SK-N-SH treated with all-trans-retinoic acid at 6 μM for 48 hours (cell line): ENCODE measurements around the gene ARRDC3.
A peak's percentile ranks its signal among the peaks of the same experiment; 100 is the strongest.
"Not testable (repeated sequence)": the region's sequence is repeated elsewhere in the genome, so short reads cannot be mapped to it uniquely, and the experiment has no call there.

Source experiments
- ATAC-seq: fragments of 200-7000 bp; cut with Tn5 transposase; 3 replicates; pipeline ENCODE4 v1.9.1; 2020; ENCODE audit warnings: mild to moderate bottlenecking, moderate library complexity
- ARNTL ChIP-seq: fragments of 450-650 bp; formaldehyde crosslinking; IDR thresholded peaks from 2 replicates; pipeline ENCODE4 v1.5.0; 2020; ENCODE audit warnings: low read depth, mild to moderate bottlenecking, moderate library complexity, borderline replicate concordance
- BACH2 ChIP-seq: fragments of 250-450 bp; sonication (Bioruptor Pico); IDR thresholded peaks from 2 replicates; pipeline ENCODE4 v1.9.0; 2021; ENCODE audit warnings: mild to moderate bottlenecking, borderline replicate concordance
- CSDC2 ChIP-seq: fragments of 250-450 bp; sonication (Bioruptor Pico); IDR thresholded peaks from 2 replicates; pipeline ENCODE4 v1.5.0; 2020; ENCODE audit warnings: mild to moderate bottlenecking, moderate library complexity
- ESRRG ChIP-seq: fragments of 250-450 bp; sonication (Bioruptor Pico); IDR thresholded peaks from 2 replicates; pipeline ENCODE4 v1.6.1; 2021; ENCODE audit warnings: mild to moderate bottlenecking
- GLIS3 ChIP-seq: fragments of 250-450 bp; sonication (Bioruptor Pico); IDR thresholded peaks from 2 replicates; pipeline ENCODE4 v1.5.0; 2020; ENCODE audit warnings: mild to moderate bottlenecking, moderate library complexity
- OSR1 ChIP-seq: fragments of 250-450 bp; sonication (Bioruptor Pico); IDR thresholded peaks from 2 replicates; pipeline ENCODE4 v1.8.0; 2022; ENCODE audit warnings: moderate library complexity, mild to moderate bottlenecking, inconsistent platforms
- PPARA ChIP-seq: fragments of 250-450 bp; sonication (Bioruptor Pico); IDR thresholded peaks from 2 replicates; pipeline ENCODE4 v1.5.0; 2020; ENCODE audit warnings: mild to moderate bottlenecking, borderline replicate concordance
- RARB ChIP-seq: fragments of 250-450 bp; sonication (Bioruptor Pico); IDR thresholded peaks from 2 replicates; pipeline ENCODE4 v1.8.0; 2021; ENCODE audit warnings: mild to moderate bottlenecking, moderate library complexity
- SNAI2 ChIP-seq: fragments of 250-450 bp; sonication (Bioruptor Pico); IDR thresholded peaks from 2 replicates; pipeline ENCODE4 v1.5.0; 2020; ENCODE audit warnings: mild to moderate bottlenecking, moderate library complexity
- TCF4 ChIP-seq: fragments of 250-450 bp; sonication (Bioruptor Pico); IDR thresholded peaks from 2 replicates; pipeline ENCODE4 v1.8.0; 2021; ENCODE audit warnings: mild to moderate bottlenecking, moderate library complexity, borderline replicate concordance
- TOX ChIP-seq: fragments of 250-450 bp; sonication (Bioruptor Pico); IDR thresholded peaks from 2 replicates; pipeline ENCODE4 v1.8.0; 2021; ENCODE audit warnings: mild to moderate bottlenecking, moderate library complexity, borderline replicate concordance
- ZC3H10 ChIP-seq: fragments of 250-450 bp; sonication (Bioruptor Pico); IDR thresholded peaks from 2 replicates; pipeline ENCODE4 v1.5.1; 2021; ENCODE audit warnings: mild to moderate bottlenecking, moderate library complexity
- ZFP3 ChIP-seq: fragments of 250-450 bp; sonication (Bioruptor Pico); IDR thresholded peaks from 2 replicates; pipeline ENCODE4 v1.5.0; 2020; ENCODE audit warnings: mild to moderate bottlenecking, moderate library complexity
- ZFP30 ChIP-seq: fragments of 450-650 bp; formaldehyde crosslinking; IDR thresholded peaks from 2 replicates; pipeline ENCODE4 v1.5.0; 2022; ENCODE audit warnings: mild to moderate bottlenecking, moderate library complexity
- ZNF565 ChIP-seq: fragments of 450-650 bp; formaldehyde crosslinking; conservative IDR thresholded peaks from 2 replicates; pipeline ENCODE4 v1.5.0; 2020; ENCODE audit warnings: low read depth, mild to moderate bottlenecking, moderate library complexity
- ZNF70 ChIP-seq: fragments of 450-650 bp; formaldehyde crosslinking; IDR thresholded peaks from 2 replicates; pipeline ENCODE4 v1.5.0; 2020; ENCODE audit warnings: mild to moderate bottlenecking, moderate library complexity
- ZNF8 ChIP-seq: fragments of 450-650 bp; formaldehyde crosslinking; IDR thresholded peaks from 2 replicates; pipeline ENCODE4 v1.5.0; 2020; ENCODE audit warnings: mild to moderate bottlenecking, moderate library complexity
- TF ChIP-seq, protein P1 (sequence below): fragments of 250-450 bp; sonication (Bioruptor Pico); IDR thresholded peaks from 2 replicates; pipeline ENCODE4 v1.5.1; 2020; ENCODE audit warnings: low read depth, mild to moderate bottlenecking, moderate library complexity
- TF ChIP-seq, protein P2 (sequence below): fragments of 250-450 bp; sonication (Bioruptor Pico); IDR thresholded peaks from 2 replicates; pipeline ENCODE4 v1.8.0; 2020; ENCODE audit warnings: mild to moderate bottlenecking, moderate library complexity, borderline replicate concordance
- TF ChIP-seq, protein P3 (sequence below): fragments of 250-450 bp; sonication (Bioruptor Pico); IDR thresholded peaks from 2 replicates; pipeline ENCODE4 v1.5.0; 2020; ENCODE audit warnings: mild to moderate bottlenecking, moderate library complexity
- TF ChIP-seq, protein P4 (sequence below): fragments of 250-450 bp; sonication (Bioruptor Pico); IDR thresholded peaks from 2 replicates; pipeline ENCODE4 v1.8.0; 2021; ENCODE audit warnings: low read depth, mild to moderate bottlenecking, moderate library complexity, borderline replicate concordance

ARRDC3 gene

DNA sequence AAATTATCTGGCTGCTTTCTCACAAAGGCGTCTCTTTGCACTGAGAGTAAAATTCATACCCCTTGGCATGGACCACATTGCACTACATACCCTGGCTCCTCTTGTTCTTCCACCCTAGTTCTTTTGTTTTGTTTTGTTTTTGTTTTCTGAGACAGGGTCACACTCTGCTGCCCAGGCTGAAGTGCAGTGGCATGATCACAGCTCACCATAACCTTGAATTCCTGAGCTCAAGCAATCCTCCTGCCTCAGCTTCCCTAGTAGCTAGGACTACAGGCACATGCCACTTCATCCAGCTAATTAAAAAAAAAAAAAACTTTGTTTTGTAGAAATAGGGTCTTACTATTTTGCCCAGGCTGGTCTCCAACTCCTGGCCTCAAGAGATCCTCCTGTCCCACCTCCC is 51.4 kb downstream of the ARRDC3 start (continued):
- TF ChIP-seq ZNF565 (CRISPR knock-in tag) = no peak

DNA sequence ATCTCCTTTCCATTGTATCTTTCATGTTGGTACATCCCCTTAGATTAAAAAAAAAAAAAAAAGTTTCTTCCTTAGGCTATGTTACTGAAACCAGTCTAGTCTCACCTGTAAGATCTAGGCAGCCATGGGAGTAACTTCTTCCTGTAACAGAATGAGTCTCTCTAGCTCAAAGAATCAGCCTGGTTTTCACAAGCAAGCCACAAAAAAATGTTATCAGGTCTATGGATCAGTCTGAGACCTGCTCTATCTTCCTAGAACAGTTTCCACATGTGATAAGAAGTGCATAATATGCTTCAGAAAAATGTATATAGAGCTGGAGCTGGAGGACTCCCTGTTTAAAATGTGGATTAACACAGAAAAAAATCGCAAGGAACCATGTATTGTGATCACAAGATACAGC is 53.8 kb downstream of the ARRDC3 start:
- TF ChIP-seq ZFP30 (CRISPR knock-in tag) = no peak
- no peak for TF ChIP-seq ZNF8 (CRISPR knock-in tag)
- no peak for TF ChIP-seq CSDC2 (CRISPR knock-in tag)
- TF ChIP-seq OSR1 = no peak
- TF ChIP-seq ARNTL (CRISPR knock-in tag) = no peak
- TF ChIP-seq ZC3H10 (CRISPR knock-in tag) = no peak
- TF ChIP-seq SNAI2 (CRISPR knock-in tag) = no peak
- TF ChIP-seq TCF4 (CRISPR knock-in tag) = no peak
- TF ChIP-seq RARB (CRISPR knock-in tag) = no peak
- TF ChIP-seq, protein P1, sequence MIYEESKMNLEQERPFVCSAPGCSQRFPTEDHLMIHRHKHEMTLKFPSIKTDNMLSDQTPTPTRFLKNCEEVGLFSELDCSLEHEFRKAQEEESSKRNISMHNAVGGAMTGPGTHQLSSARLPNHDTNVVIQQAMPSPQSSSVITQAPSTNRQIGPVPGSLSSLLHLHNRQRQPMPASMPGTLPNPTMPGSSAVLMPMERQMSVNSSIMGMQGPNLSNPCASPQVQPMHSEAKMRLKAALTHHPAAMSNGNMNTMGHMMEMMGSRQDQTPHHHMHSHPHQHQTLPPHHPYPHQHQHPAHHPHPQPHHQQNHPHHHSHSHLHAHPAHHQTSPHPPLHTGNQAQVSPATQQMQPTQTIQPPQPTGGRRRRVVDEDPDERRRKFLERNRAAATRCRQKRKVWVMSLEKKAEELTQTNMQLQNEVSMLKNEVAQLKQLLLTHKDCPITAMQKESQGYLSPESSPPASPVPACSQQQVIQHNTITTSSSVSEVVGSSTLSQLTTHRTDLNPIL = no peak
- no peak for TF ChIP-seq ZNF565 (CRISPR knock-in tag)
- TF ChIP-seq ZNF70 (CRISPR knock-in tag) = no peak
- TF ChIP-seq, protein P2, sequence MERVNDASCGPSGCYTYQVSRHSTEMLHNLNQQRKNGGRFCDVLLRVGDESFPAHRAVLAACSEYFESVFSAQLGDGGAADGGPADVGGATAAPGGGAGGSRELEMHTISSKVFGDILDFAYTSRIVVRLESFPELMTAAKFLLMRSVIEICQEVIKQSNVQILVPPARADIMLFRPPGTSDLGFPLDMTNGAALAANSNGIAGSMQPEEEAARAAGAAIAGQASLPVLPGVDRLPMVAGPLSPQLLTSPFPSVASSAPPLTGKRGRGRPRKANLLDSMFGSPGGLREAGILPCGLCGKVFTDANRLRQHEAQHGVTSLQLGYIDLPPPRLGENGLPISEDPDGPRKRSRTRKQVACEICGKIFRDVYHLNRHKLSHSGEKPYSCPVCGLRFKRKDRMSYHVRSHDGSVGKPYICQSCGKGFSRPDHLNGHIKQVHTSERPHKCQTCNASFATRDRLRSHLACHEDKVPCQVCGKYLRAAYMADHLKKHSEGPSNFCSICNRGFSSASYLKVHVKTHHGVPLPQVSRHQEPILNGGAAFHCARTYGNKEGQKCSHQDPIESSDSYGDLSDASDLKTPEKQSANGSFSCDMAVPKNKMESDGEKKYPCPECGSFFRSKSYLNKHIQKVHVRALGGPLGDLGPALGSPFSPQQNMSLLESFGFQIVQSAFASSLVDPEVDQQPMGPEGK (CRISPR knock-in tag) = no peak
- TF ChIP-seq, protein P3, sequence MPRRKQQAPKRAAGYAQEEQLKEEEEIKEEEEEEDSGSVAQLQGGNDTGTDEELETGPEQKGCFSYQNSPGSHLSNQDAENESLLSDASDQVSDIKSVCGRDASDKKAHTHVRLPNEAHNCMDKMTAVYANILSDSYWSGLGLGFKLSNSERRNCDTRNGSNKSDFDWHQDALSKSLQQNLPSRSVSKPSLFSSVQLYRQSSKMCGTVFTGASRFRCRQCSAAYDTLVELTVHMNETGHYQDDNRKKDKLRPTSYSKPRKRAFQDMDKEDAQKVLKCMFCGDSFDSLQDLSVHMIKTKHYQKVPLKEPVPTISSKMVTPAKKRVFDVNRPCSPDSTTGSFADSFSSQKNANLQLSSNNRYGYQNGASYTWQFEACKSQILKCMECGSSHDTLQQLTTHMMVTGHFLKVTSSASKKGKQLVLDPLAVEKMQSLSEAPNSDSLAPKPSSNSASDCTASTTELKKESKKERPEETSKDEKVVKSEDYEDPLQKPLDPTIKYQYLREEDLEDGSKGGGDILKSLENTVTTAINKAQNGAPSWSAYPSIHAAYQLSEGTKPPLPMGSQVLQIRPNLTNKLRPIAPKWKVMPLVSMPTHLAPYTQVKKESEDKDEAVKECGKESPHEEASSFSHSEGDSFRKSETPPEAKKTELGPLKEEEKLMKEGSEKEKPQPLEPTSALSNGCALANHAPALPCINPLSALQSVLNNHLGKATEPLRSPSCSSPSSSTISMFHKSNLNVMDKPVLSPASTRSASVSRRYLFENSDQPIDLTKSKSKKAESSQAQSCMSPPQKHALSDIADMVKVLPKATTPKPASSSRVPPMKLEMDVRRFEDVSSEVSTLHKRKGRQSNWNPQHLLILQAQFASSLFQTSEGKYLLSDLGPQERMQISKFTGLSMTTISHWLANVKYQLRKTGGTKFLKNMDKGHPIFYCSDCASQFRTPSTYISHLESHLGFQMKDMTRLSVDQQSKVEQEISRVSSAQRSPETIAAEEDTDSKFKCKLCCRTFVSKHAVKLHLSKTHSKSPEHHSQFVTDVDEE = no peak
- no peak for TF ChIP-seq GLIS3
- TF ChIP-seq, all 23 proteins: peak for 0
- no peak for ATAC-seq

DNA sequence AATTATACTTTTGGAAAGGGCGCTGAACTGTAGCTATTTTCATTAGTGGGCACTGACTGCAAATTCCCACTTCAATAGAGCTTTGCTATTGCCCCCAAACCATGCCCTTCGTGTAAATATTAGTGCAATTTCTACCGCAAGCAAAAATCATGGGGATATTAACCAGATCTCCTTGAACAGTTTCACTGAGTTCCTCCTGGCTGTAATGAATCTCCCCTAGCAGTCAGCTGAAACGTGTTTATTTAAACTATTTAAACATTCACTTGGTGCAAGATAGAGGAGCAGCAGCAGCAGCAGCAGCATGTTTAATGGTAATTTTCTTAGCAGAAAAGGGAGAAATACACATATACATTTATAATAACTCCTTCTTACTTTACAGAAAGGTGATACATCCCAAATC is 54.4 kb downstream of the ARRDC3 start:
- ATAC-seq = no peak
- TF ChIP-seq ESRRG (CRISPR knock-in tag) (no peak), BACH2 (CRISPR knock-in tag) (no peak), ZNF70 (CRISPR knock-in tag) (no peak), ZC3H10 (CRISPR knock-in tag) (no peak)

DNA sequence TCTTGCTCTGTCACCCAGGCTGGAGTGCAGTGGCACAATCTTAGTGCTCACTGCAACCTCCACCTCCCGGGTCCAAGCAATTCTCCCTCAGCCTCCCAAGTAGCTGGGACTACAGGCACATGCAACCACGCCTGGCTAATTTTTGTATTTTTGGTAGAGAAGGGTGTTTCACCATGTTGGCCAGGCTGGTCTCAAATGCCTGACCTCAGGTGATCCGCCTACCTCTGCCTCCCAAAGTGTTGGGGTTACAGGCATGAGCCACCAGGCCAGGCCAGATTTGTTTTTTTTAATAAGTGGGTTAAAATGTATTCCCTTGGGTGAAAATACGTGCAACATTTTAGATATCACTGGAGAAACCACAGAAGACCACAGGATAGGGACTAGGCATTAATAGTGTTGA is 60.1 kb downstream of the ARRDC3 start:
- not testable (repeated sequence) for ATAC-seq

DNA sequence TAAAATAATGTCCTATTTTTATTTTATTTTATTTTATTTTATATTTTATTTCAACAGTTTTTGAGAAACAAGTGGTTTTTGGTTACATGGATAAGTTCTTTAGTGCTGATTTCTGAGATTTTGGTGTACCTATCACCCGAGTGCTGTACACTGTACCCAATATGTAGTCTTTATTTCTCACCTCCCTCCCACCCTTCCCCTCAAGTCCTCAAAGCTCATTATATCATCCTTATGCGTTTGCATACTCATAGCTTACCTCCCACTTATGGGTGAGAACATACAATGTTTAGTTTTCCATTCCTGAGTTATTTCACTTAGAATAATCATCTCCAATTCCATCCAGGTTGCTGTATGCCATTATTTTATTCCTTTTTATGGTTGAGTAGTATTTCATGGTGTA is 63.5 kb downstream of the ARRDC3 start:
- no peak for ATAC-seq
- TF ChIP-seq PPARA (no peak), ZNF8 (CRISPR knock-in tag) (peak; percentile 79), ZFP3 (CRISPR knock-in tag) (no peak), ARNTL (CRISPR knock-in tag) (no peak)
- TF ChIP-seq, protein P1 = no peak

DNA sequence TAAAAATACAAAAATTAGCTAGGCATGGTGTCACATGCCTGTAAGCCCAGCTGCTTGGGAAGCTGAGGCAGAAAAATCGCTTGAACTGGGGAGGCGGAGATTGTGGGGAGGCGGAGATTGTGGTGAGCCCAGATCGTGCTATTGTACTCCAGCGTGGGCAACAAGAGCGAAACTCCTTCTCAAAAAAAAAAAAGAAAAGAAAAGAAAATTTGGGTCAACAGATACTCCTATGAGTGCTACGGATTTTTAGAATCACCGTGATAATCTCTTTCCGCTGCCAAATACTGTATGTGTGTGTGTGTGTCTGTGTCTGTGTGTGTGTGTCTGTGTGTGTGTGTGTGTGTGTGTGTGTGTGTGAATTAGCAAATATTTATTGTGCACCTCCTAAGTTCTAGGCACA is 64.4 kb downstream of the ARRDC3 start:
- ATAC-seq = no peak
- TF ChIP-seq SNAI2 (CRISPR knock-in tag) (no peak), GLIS3 (no peak), BACH2 (CRISPR knock-in tag) (no peak), OSR1 (no peak), TOX (CRISPR knock-in tag) (no peak), ZNF565 (CRISPR knock-in tag) (no peak)
- TF ChIP-seq, protein P4, sequence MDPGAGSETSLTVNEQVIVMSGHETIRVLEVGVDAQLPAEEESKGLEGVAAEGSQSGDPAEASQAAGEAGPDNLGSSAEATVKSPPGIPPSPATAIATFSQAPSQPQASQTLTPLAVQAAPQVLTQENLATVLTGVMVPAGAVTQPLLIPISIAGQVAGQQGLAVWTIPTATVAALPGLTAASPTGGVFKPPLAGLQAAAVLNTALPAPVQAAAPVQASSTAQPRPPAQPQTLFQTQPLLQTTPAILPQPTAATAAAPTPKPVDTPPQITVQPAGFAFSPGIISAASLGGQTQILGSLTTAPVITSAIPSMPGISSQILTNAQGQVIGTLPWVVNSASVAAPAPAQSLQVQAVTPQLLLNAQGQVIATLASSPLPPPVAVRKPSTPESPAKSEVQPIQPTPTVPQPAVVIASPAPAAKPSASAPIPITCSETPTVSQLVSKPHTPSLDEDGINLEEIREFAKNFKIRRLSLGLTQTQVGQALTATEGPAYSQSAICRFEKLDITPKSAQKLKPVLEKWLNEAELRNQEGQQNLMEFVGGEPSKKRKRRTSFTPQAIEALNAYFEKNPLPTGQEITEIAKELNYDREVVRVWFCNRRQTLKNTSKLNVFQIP (CRISPR knock-in tag) = no peak
- TF ChIP-seq, protein P3 = no peak
